Chondrocyte (in vitro differentiated cells): ENCODE data around the gene GRIN3B. TPM values are rescaled to one million over a fixed set of nuclear protein-coding genes. Genes with fewer than 3 reads are reported as not detected.

Source experiments
- DNase-seq: peaks from one replicate; pipeline ENCODE4 v3.0.0; 2021; ENCODE audit warnings: mixed read lengths, low spot score
- H3K27ac Mint-ChIP-seq: one replicate; pipeline ENCODE4 v1.8.0; 2021; ENCODE audit warnings: mild to moderate bottlenecking, moderate library complexity, mixed read lengths; ENCODE audit not compliant: unreplicated experiment
- H3K27me3 Mint-ChIP-seq: 2 replicates; pipeline ENCODE4 v1.8.0; 2021; ENCODE audit warnings: low read depth, mixed read lengths
- H3K36me3 Mint-ChIP-seq: 2 replicates; pipeline ENCODE4 v1.8.0; 2021; ENCODE audit warnings: low read depth, mixed read lengths
- H3K4me1 Mint-ChIP-seq: 2 replicates; pipeline ENCODE4 v1.8.0; 2021; ENCODE audit warnings: low read depth, mild to moderate bottlenecking, mixed read lengths
- H3K4me3 Mint-ChIP-seq: one replicate; pipeline ENCODE4 v1.8.0; 2021; ENCODE audit warnings: mild to moderate bottlenecking, moderate library complexity, mixed read lengths; ENCODE audit not compliant: unreplicated experiment
- H3K9me3 Mint-ChIP-seq: 2 replicates; pipeline ENCODE4 v1.8.0; 2021; ENCODE audit warnings: low read depth, mixed read lengths
- total RNA-seq: library from RNA; stranded (reverse); gene quantifications from 3 replicates; pipeline ENCODE4 v1.2.1, GENCODE V29; 2021
- TF ChIP-seq, protein P1 (sequence below): fragments of 200-600 bp; sonication (generic); IDR thresholded peaks from 2 replicates; pipeline ENCODE4 v1.5.0; 2021; ENCODE audit warnings: antibody characterized with exemption, mild to moderate bottlenecking, moderate library complexity

Gene GRIN3B
- total RNA-seq, 1 donor from 2014 or later: 0.67 TPM

DNA sequence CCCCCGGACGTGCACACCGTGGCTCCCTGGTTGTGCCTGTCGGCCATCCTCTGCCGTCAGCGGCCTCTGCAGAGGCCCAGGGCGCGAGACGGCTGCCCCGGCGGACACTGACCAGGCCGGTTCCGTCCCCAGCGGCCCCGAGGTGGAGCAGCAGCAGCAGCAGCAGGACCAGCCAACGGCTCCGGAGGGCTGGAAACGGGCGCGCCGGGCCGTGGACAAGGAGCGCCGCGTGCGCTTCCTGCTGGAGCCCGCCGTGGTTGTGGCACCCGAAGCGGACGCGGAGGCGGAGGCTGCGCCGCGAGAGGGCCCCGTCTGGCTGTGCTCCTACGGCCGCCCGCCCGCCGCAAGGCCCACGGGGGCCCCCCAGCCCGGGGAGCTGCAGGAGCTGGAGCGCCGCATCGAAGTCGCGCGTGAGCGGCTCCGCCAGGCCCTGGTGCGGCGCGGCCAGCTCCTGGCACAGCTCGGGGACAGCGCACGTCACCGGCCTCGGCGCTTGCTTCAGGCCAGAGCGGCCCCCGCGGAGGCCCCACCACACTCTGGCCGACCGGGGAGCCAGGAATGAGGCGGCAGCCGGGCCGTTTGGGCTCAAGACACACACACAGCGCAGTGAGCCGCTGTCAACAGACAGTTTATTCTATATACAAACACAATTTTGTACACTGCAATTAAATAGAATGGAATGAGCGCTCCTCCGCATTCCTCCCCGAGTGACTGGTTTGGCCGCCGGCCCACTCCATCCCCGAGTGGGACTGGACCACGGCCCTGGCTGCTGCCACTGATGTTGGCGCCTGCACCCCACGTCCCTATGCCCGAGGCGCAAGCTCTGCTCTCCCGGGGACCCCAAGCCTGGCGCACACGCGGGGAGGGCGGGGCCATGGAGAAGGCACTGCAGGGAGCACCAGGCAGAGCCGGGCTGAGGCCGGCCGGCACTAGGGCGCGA is 9.1 kb downstream of the GRIN3B start:
- no peaks in the 10 kb centered on the region for H3K9me3 Mint-ChIP-seq
- peaks cover 3% of the 10 kb centered on the region for H3K27me3 Mint-ChIP-seq
- peaks cover 3% of the 10 kb centered on the region for H3K36me3 Mint-ChIP-seq
- no peaks in the 10 kb centered on the region for H3K4me1 Mint-ChIP-seq
- no peak overlapping the region for H3K4me3 Mint-ChIP-seq
- DNase-seq: no peak
- H3K27ac Mint-ChIP-seq: no peak overlapping the region
- TF ChIP-seq, protein P1, sequence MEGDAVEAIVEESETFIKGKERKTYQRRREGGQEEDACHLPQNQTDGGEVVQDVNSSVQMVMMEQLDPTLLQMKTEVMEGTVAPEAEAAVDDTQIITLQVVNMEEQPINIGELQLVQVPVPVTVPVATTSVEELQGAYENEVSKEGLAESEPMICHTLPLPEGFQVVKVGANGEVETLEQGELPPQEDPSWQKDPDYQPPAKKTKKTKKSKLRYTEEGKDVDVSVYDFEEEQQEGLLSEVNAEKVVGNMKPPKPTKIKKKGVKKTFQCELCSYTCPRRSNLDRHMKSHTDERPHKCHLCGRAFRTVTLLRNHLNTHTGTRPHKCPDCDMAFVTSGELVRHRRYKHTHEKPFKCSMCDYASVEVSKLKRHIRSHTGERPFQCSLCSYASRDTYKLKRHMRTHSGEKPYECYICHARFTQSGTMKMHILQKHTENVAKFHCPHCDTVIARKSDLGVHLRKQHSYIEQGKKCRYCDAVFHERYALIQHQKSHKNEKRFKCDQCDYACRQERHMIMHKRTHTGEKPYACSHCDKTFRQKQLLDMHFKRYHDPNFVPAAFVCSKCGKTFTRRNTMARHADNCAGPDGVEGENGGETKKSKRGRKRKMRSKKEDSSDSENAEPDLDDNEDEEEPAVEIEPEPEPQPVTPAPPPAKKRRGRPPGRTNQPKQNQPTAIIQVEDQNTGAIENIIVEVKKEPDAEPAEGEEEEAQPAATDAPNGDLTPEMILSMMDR: no peak

DNA sequence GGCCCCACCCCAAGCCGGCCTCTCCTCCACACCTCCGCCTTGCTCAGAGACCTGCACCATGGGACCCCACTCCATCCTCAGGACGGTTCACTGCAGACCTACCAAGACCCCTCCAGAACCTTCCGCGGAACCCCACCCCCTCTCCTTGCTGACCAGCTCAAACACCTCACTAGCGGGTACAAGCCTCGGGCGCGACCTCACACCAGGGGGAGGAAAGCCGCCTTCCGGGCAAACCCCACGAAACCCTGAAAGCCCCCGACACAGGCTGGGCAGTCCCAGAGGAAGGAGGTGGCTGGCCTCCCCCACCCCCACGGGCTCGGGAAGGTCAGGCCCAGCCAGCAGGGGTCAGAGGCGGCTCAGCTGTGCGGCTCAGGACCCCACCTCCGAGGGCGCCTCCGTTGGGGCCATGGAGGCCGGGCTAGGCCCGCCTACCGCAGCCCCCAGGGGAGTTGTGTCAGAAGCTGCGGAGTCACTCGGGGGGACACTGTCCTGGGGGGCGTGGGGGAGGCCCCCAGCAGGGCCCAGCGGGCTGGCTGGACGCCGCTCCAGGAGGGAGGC is 9.8 kb downstream of the GRIN3B start:
- no peaks in the 10 kb centered on the region for H3K4me1 Mint-ChIP-seq
- H3K36me3 Mint-ChIP-seq: peaks cover 3% of the 10 kb centered on the region
- H3K27me3 Mint-ChIP-seq: peaks cover 2% of the 10 kb centered on the region
- no peaks in the 10 kb centered on the region for H3K9me3 Mint-ChIP-seq
- TF ChIP-seq, protein P1: no peak
- H3K27ac Mint-ChIP-seq: no peak overlapping the region
- H3K4me3 Mint-ChIP-seq: no peak overlapping the region
- no peak for DNase-seq

DNA sequence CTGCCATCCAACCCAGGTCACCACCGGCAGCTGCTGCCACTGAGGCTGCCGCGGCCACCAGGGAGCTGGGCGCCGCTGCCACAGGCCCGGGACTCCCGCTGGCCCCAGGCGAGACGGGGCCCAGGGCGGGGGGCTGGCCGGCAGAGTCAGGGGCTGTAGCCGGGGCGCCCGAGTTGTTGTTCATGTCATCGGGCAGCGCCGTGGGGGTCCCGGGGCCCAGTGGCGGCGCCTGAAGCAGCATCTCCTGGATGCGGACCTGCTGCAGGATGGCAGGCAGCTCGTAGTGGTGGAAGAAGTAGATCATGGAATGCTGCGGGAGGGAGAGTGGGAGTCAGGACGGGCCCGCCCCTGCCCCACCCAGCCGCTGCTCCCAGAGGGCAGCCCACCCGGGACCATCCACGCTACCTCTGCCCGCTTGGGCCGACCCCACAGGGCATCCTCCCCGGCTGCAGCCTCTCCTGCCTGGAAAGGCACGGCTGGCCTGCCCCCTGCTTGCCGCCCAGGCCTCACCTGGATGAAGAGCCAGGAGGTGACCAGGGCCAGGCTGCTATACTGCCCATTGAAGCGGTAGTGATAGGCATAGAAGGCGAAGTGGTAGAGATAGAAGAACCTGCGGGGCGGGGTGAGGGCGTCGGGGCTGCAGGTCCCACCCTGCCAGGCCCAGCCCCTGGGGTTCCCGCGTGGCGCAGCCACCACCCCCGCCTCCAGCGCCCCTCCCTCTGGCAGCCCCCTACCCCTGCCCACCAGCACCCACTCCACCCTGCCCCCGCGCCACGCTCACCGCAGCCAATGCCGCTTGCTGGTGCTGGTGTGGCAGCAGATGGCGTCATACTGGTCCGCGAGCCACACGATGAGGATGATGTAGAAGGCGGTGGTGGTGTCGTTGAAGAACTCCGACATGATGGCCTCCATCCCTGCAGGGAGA is 10.6 kb downstream of the GRIN3B start:
- TF ChIP-seq, protein P1: no peak
- no peak for DNase-seq
- Mint-ChIP-seq H3K36me3 (peaks cover 3% of the 10 kb centered on the region), H3K27me3 (no peaks in the 10 kb centered on the region), H3K9me3 (no peaks in the 10 kb centered on the region), H3K27ac (no peak overlapping the region), H3K4me1 (peaks cover 2% of the 10 kb centered on the region), H3K4me3 (no peak overlapping the region)

DNA sequence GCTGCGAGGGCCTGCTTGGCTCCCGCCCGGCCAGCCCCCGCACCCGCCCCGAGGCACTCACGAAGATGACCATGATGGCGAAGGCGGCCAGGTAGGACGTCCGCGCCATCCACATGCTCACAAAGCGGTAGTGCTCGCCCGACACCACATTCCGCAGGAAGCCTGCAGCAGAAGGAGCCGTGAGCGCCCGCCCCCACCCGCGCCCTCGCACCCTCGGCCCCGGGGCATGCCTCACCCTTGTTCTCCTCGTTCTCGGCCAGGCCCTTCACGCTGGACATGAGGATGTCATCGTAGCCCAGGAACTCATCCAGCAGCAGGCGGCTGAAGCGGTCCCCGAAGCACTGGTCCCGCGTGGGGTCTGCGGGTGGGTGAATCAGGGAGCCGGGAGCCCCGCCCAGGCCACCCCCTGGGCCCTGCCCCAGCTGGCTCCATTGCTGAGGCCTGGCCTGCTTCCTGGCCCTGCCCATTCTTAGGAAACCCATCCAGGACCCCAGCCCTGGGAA is 11.7 kb downstream of the GRIN3B start:
- no peak for DNase-seq
- TF ChIP-seq, protein P1: no peak
- Mint-ChIP-seq H3K36me3 (peaks cover 3% of the 10 kb centered on the region), H3K4me1 (peaks cover 9% of the 10 kb centered on the region), H3K27me3 (no peaks in the 10 kb centered on the region), H3K4me3 (no peak overlapping the region), H3K27ac (no peak overlapping the region), H3K9me3 (no peaks in the 10 kb centered on the region)
